Hepatocyte (in vitro differentiated cells): ENCODE data around the gene PDE4B. TPM values are rescaled to one million over a fixed set of nuclear protein-coding genes. Genes with fewer than 3 reads are reported as not detected.

ENCODE experiments used
- DNase-seq: peaks from one replicate; pipeline ENCODE4 v3.0.0-alpha.2; 2016; ENCODE audit warnings: low spot score
- H2AFZ ChIP-seq: fragments of 200-600 bp; sonication (generic); 2 replicates; pipeline ENCODE4 v1.6.0; 2016; ENCODE audit warnings: antibody characterized with exemption, mild to moderate bottlenecking
- H3K27ac ChIP-seq: fragments of 200-600 bp; sonication (generic); 2 replicates; pipeline ENCODE4 v1.5.1; 2016; ENCODE audit warnings: mild to moderate bottlenecking
- H3K27me3 ChIP-seq: fragments of 200-600 bp; sonication (generic); 2 replicates; pipeline ENCODE4 v1.6.1; 2016
- H3K36me3 ChIP-seq: fragments of 200-600 bp; sonication (generic); replicated peaks from 2 replicates; pipeline ENCODE4 v1.5.1; 2016; ENCODE audit warnings: low read depth; ENCODE audit not compliant: insufficient read depth
- H3K4me1 ChIP-seq: fragments of 200-600 bp; sonication (generic); 2 replicates; pipeline ENCODE4 v1.5.1; 2016; ENCODE audit warnings: mild to moderate bottlenecking, moderate library complexity; ENCODE audit not compliant: insufficient read depth
- H3K4me2 ChIP-seq: fragments of 200-600 bp; sonication (generic); 2 replicates; pipeline ENCODE4 v1.6.0; 2016
- H3K4me3 ChIP-seq: fragments of 200-600 bp; sonication (generic); 2 replicates; pipeline ENCODE4 v1.5.1; 2016; ENCODE audit warnings: mild to moderate bottlenecking
- H3K79me2 ChIP-seq: fragments of 200-600 bp; sonication (generic); 2 replicates; pipeline ENCODE4 v1.6.0; 2017; ENCODE audit warnings: mild to moderate bottlenecking
- H3K9me2 ChIP-seq: fragments of 200-600 bp; sonication (generic); replicated peaks from 2 replicates; pipeline ENCODE4 v1.6.0; 2017; ENCODE audit warnings: mild to moderate bottlenecking; ENCODE audit not compliant: insufficient read depth
- H3K9me3 ChIP-seq: fragments of 200-600 bp; sonication (generic); 2 replicates; pipeline ENCODE4 v1.5.1; 2016; ENCODE audit warnings: low read depth, mild to moderate bottlenecking
- H4K20me1 ChIP-seq: fragments of 200-600 bp; sonication (generic); 2 replicates; pipeline ENCODE4 v1.6.0; 2016; ENCODE audit warnings: mild to moderate bottlenecking; ENCODE audit not compliant: insufficient read depth, poor library complexity, severe bottlenecking
- CTCF ChIP-seq: fragments of 200-600 bp; sonication (generic); IDR thresholded peaks from 2 replicates; pipeline ENCODE4 v1.5.1; 2016; ENCODE audit warnings: antibody characterized with exemption, mild to moderate bottlenecking; ENCODE audit not compliant: poor library complexity
- EZH2 ChIP-seq: fragments of 200-600 bp; sonication (generic); IDR thresholded peaks from 2 replicates; pipeline ENCODE4 v1.6.1; 2016; ENCODE audit warnings: antibody characterized with exemption, mild to moderate bottlenecking, borderline replicate concordance
- EZH2phosphoT487 ChIP-seq: fragments of 200-600 bp; sonication (generic); IDR thresholded peaks from one replicate; pipeline ENCODE4 v1.6.1; 2018; ENCODE audit warnings: antibody characterized with exemption, mild to moderate bottlenecking, low read depth, moderate library complexity; ENCODE audit not compliant: unreplicated experiment, severe bottlenecking
- WGBS: methylation state at CpG from one replicate; pipeline ENCODE4 v1.1.6; 2016; ENCODE audit warnings: low lambda C conversion rate; ENCODE audit errors: missing lambda C conversion rate; 5-methylcytosine and 5-hydroxymethylcytosine counted together
- polyA plus RNA-seq: library from polyadenylated mRNA; unstranded; fragments of >200 nt; fragmentation: Nextera tagmentation; extraction: Ambion mirVana; gene quantifications from 2 replicates; pipeline ENCODE4 v1.2.1, GENCODE V29; 2016
- total RNA-seq: library from RNA; depleted of rRNA; stranded (reverse); fragments of >200 nt; gene quantifications from 2 replicates; pipeline ENCODE4 v1.2.3, GENCODE V29; 2014

PDE4B gene
- total and polyA plus RNA-seq, 2 experiments from 2014 or later = 1.8 to 3.4 TPM

GRCh38 chr1:66210635-66211244 lies 418.0 kb downstream of the PDE4B start:
- H3K79me2 ChIP-seq = no peaks in the 10 kb centered on the region
- H3K4me3 ChIP-seq = no peak overlapping the region
- no peaks in the 10 kb centered on the region for H3K4me1 ChIP-seq
- no peaks in the 10 kb centered on the region for H4K20me1 ChIP-seq
- no peak overlapping the region for H2AFZ ChIP-seq
- WGBS = 95% methylated on average over 4 of the region's 4 CpGs
- TF ChIP-seq CTCF (no peak), EZH2 (no peak), EZH2phosphoT487 (no peak)
- H3K9me2 ChIP-seq = no peaks in the 10 kb centered on the region
- no peak for DNase-seq
- H3K27me3 ChIP-seq = no peaks in the 10 kb centered on the region
- no peak overlapping the region for H3K27ac ChIP-seq
- no peaks in the 10 kb centered on the region for H3K36me3 ChIP-seq
- H3K4me2 ChIP-seq = no peak overlapping the region
- no peaks in the 10 kb centered on the region for H3K9me3 ChIP-seq

- H4K20me1 ChIP-seq = no peaks in the 10 kb centered on the region
- no peaks in the 10 kb centered on the region for H3K36me3 ChIP-seq
- H3K27ac ChIP-seq = no peak overlapping the region
- H3K4me2 ChIP-seq = no peak overlapping the region
- H2AFZ ChIP-seq = no peak overlapping the region
- DNase-seq = no peak
- H3K4me1 ChIP-seq = no peaks in the 10 kb centered on the region
- 91% methylated on average over 5 of the region's 5 CpGs for WGBS
- TF ChIP-seq EZH2phosphoT487 (no peak), CTCF (no peak), EZH2 (no peak)
- H3K27me3 ChIP-seq = no peaks in the 10 kb centered on the region
- no peaks in the 10 kb centered on the region for H3K9me2 ChIP-seq
- H3K79me2 ChIP-seq = no peaks in the 10 kb centered on the region
- H3K9me3 ChIP-seq = no peaks in the 10 kb centered on the region
- no peak overlapping the region for H3K4me3 ChIP-seq
Observed at GRCh38 chr1:66211521-66211920, 418.8 kb downstream of the PDE4B start.

GRCh38 chr1:66213491-66213890 lies 420.8 kb downstream of the PDE4B start:
- H3K9me3 ChIP-seq = no peaks in the 10 kb centered on the region
- no peak overlapping the region for H3K27ac ChIP-seq
- H4K20me1 ChIP-seq = no peaks in the 10 kb centered on the region
- H3K36me3 ChIP-seq = no peaks in the 10 kb centered on the region
- H3K9me2 ChIP-seq = no peaks in the 10 kb centered on the region
- no peak overlapping the region for H3K4me2 ChIP-seq
- H3K27me3 ChIP-seq = no peaks in the 10 kb centered on the region
- no peak for DNase-seq
- no peaks in the 10 kb centered on the region for H3K79me2 ChIP-seq
- TF ChIP-seq CTCF (no peak), EZH2 (no peak), EZH2phosphoT487 (no peak)
- 46% methylated on average over 2 of the region's 2 CpGs for WGBS
- H3K4me1 ChIP-seq = no peaks in the 10 kb centered on the region
- H3K4me3 ChIP-seq = no peak overlapping the region
- no peak overlapping the region for H2AFZ ChIP-seq
